GM21786 (cell line): ENCODE data around the gene APOL1.
"Not testable (repeated sequence)": the region's sequence is repeated elsewhere in the genome, so short reads cannot be mapped to it uniquely, and the experiment has no call there.

ENCODE experiments used
- ATAC-seq: cut with Tn5 transposase; IDR thresholded peaks from one replicate; pipeline ENCODE4 v1.9.1; 2021; ENCODE audit not compliant: unreplicated experiment

APOL1 gene

GRCh38 chr22:36263886-36264664, 11.1 kb downstream of the APOL1 start:
- not testable (repeated sequence) for ATAC-seq

- ATAC-seq: no peak
These were observed 14.1 kb downstream of the APOL1 start for GRCh38 chr22:36267058-36267457.

- no peak for ATAC-seq
These were observed 15.1 kb downstream of the APOL1 start for GRCh38 chr22:36267896-36268485.

- ATAC-seq: not testable (repeated sequence)
These were observed 18.3 kb downstream of the APOL1 start for GRCh38 chr22:36271231-36271630.

GRCh38 chr22:36271951-36272350, 19.0 kb downstream of the APOL1 start:
- not testable (repeated sequence) for ATAC-seq

- no peak for ATAC-seq
These were observed 21.6 kb downstream of the APOL1 start for GRCh38 chr22:36274531-36274930.

- no peak for ATAC-seq
These were observed 24.8 kb downstream of the APOL1 start for GRCh38 chr22:36277482-36278291.

- ATAC-seq: no peak
These were observed 26.3 kb downstream of the APOL1 start for GRCh38 chr22:36279219-36279666.

GRCh38 chr22:36280379-36280778, 27.4 kb downstream of the APOL1 start:
- no peak for ATAC-seq

- no peak for ATAC-seq
These were observed 28.9 kb downstream of the APOL1 start for GRCh38 chr22:36281781-36282327.

- no peak for ATAC-seq
These were observed 29.4 kb downstream of the APOL1 start for GRCh38 chr22:36282328-36282831.

- no peak for ATAC-seq
These were observed 31.2 kb downstream of the APOL1 start for GRCh38 chr22:36284171-36284571.

GRCh38 chr22:36285017-36285416, 32.1 kb downstream of the APOL1 start:
- ATAC-seq: no peak

GRCh38 chr22:36285545-36285944, 32.6 kb downstream of the APOL1 start:
- ATAC-seq: no peak

GRCh38 chr22:36286096-36286957, 33.4 kb downstream of the APOL1 start:
- no peak for ATAC-seq

- ATAC-seq: no peak
These were observed 35.1 kb downstream of the APOL1 start for GRCh38 chr22:36287881-36288515.

GRCh38 chr22:36288571-36289405, 35.9 kb downstream of the APOL1 start:
- no peak for ATAC-seq

- ATAC-seq: no peak
These were observed 36.5 kb downstream of the APOL1 start for GRCh38 chr22:36289406-36289870.

- not testable (repeated sequence) for ATAC-seq
These were observed 37.0 kb downstream of the APOL1 start for GRCh38 chr22:36289948-36290371.
